Measurements from ENCODE around the gene CSF2.

DNA sequence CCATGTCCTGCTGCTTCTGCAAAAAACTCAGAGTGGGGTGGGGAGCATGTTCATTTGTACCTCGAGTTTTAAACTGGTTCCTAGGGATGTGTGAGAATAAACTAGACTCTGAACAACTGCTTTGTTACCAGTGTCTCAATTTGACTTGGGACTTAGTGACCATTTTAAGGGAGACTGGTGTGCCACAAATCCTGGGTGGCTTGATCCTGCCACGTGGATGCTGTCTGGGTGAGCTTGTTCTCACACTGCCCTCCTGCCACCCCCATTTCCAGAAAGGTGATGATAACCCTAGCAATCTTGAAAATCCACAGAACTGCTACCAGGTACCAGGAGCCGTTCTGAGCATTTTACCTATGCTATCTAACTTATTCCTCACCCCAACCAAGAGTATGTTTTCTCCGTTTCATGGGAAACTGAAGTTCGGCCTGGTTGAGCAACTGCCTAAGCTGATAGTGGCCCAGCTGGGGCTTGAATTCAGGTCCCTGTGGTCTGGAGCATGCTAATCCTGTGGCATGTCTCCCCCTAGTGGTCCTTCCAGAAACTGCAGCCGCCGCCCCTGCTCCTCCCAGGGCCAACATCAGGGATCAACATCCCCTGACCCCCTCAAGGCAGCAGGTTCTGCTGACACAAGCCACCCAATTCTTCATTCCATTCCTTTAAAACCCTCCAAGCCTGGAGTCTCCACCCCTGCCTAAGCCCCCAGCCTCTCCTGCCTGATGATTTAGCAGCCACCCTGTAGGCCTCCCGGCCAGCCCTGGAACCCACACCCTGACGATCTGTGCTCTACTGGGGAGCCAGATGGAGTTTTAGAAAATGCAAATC lies 10.3 kb upstream of the CSF2 start:
- TF ChIP-seq CTCF (conservative IDR thresholded peaks at IDR 0.05; ENCODE audit: low read length) (peak; percentile 97), EZH2phosphoT487 (IDR thresholded peaks at IDR 0.05; ENCODE audit: borderline replicate concordance, low read depth, low read length) (no peak)

Data from OCI-LY7 (cell line).